Measurements from ENCODE around the gene B3GNT2.
"Not testable (repeated sequence)": the region's sequence is repeated elsewhere in the genome, so short reads cannot be mapped to it uniquely, and the experiment has no call there.

Gene B3GNT2

DNA sequence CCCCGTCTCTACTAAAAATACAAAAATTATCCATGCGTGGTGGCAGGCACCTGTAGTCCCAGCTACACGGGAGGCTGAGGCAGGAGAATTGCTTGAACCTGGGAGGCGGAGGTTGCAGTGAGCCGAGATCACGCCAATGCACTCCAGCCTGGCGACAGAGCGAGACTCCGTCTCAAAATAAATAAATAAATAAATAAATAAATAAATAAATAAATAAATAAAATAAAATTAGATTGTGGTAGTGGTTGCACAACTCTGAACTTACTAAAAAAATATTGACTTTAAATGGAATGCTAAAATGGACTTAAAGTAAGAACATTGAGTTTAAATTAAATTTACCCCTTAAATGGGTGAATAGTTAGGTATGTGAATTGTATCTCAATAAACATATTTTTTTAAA is 35.2 kb upstream of the B3GNT2 start:
- not testable (repeated sequence) for H3K36me3 ChIP-seq (ENCODE audit: insufficient read depth, low read length); H2AFZ ChIP-seq (ENCODE audit: low read length, unreplicated experiment); H3K4me3 ChIP-seq (ENCODE audit: low read depth, low read length); H3K27ac ChIP-seq (ENCODE audit: low read depth, low read length); H3K4me1 ChIP-seq (ENCODE audit: control insufficient read depth, insufficient read depth, low read length, unreplicated experiment); H3K79me2 ChIP-seq (ENCODE audit: control insufficient read depth, insufficient read depth, low read length, unreplicated experiment); H3K27me3 ChIP-seq (ENCODE audit: insufficient read depth, low read length)

DNA sequence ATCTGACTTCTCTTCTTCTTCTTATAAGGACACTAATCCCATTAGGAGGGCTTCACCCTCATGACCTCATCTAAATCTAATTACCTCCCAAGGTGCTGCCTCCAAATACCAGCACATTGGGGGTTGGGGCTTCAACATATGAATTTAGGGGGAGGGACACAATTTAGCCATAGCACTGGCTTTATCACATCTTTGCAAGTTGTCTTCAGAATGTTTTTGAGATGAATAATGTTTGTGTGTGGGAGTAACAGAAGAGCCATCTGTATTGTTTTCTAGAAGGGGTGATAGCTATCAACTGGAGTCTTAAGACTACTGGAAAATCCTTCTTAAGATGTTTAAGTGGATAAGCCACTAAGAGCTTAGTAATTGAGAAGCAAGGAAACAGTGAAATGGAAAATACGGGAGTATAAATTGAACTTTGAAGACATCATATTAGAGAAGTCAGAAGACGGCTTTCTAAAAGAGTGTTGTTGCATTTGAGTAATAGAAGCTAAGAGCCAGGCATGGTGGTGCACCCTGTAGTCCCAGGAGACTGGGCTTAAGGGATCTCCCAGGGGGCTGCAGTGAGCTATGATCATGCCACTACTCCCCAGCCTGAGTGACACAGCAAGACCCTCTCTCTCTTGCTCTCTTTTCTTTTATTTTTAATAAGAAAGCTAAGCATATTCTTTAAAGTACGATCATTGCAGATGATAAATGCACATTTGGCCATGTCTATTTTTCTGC is 32.6 kb upstream of the B3GNT2 start:
- Histone ChIP-seq H3K36me3 (ENCODE audit: insufficient read depth, low read length) (no peaks in the 10 kb centered on the region), H2AFZ (ENCODE audit: low read length, unreplicated experiment) (no peak overlapping the region), H3K79me2 (ENCODE audit: control insufficient read depth, insufficient read depth, low read length, unreplicated experiment) (no peaks in the 10 kb centered on the region), H3K4me3 (ENCODE audit: low read depth, low read length) (no peak overlapping the region), H3K27me3 (ENCODE audit: insufficient read depth, low read length) (no peaks in the 10 kb centered on the region), H3K27ac (ENCODE audit: low read depth, low read length) (no peak overlapping the region), H3K4me1 (ENCODE audit: control insufficient read depth, insufficient read depth, low read length, unreplicated experiment) (no peaks in the 10 kb centered on the region)

DNA sequence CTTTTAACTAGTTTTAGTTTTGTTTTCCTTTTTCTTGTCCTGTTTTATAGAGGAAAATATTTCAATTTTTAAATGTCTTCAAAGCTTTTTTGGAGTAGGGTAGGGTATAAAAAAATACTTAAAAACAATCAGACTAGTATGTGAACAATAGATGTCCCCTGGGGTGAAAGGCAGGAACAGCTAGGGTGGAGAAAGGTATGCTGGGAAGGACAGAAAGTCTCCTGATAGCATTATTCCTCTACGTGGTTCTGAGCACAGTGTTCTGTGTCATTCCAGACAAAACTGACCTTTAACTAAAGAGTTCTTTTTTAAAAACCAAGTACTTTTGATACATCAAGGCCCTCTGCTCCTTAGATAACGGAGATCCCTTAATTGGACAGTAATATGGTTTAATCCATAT is 32.1 kb upstream of the B3GNT2 start:
- no peak overlapping the region for H3K27ac ChIP-seq (ENCODE audit: low read depth, low read length)

DNA sequence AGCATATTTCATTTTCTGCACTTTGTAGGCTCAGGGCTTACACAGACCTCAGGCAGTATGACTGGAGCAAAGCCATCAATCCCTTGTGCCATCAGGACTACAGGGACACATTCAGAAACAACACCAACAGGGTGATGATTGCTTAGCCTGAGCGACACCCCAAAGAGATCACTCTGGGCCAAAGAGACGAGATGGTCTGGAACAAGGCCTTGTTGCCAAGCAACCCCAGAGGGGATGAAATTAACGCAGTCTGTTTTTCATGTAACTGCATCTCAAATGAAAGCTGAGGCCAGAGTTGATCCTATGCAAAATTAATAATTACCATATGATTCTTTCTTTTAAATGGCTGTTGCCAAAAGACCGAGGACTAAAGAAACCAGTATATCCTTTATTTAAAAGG is 20.2 kb upstream of the B3GNT2 start:
- Histone ChIP-seq H3K79me2 (ENCODE audit: control insufficient read depth, insufficient read depth, low read length, unreplicated experiment) (no peaks in the 10 kb centered on the region), H3K27ac (ENCODE audit: low read depth, low read length) (no peak overlapping the region), H3K4me1 (ENCODE audit: control insufficient read depth, insufficient read depth, low read length, unreplicated experiment) (peaks cover 8% of the 10 kb centered on the region), H2AFZ (ENCODE audit: low read length, unreplicated experiment) (no peak overlapping the region), H3K27me3 (ENCODE audit: insufficient read depth, low read length) (no peaks in the 10 kb centered on the region), H3K4me3 (ENCODE audit: low read depth, low read length) (no peak overlapping the region), H3K36me3 (ENCODE audit: insufficient read depth, low read length) (no peaks in the 10 kb centered on the region)

More for the DNA sequence above, 32.1 kb upstream of the B3GNT2 start:
- no peaks in the 10 kb centered on the region for H3K27me3 ChIP-seq (ENCODE audit: insufficient read depth, low read length)
- H3K4me1 ChIP-seq (ENCODE audit: control insufficient read depth, insufficient read depth, low read length, unreplicated experiment) = no peaks in the 10 kb centered on the region
- no peak overlapping the region for H2AFZ ChIP-seq (ENCODE audit: low read length, unreplicated experiment)
- H3K79me2 ChIP-seq (ENCODE audit: control insufficient read depth, insufficient read depth, low read length, unreplicated experiment) = no peaks in the 10 kb centered on the region
- H3K4me3 ChIP-seq (ENCODE audit: low read depth, low read length) = no peak overlapping the region
- H3K36me3 ChIP-seq (ENCODE audit: insufficient read depth, low read length) = no peaks in the 10 kb centered on the region

DNA sequence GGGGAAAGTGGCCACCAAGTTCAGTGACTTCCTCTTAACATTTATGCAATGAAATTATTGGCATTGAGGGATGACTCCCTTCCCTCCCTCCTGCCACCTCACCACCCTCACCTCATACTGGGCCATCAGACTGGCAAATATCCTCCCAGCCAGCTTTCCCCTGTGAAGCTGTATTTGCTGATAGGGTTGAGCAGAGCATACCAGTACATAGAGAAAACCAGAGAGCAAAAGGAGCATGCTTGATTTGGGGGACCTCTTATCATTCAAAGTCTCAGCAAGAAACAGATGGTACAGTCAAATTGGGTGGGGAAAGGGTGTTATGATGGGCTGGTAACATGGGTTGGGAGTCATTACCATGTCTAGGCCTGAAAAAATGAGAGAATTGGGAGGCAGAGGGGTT is 19.1 kb upstream of the B3GNT2 start:
- Histone ChIP-seq H2AFZ (ENCODE audit: low read length, unreplicated experiment) (no peak overlapping the region), H3K79me2 (ENCODE audit: control insufficient read depth, insufficient read depth, low read length, unreplicated experiment) (no peaks in the 10 kb centered on the region), H3K27me3 (ENCODE audit: insufficient read depth, low read length) (no peaks in the 10 kb centered on the region), H3K4me1 (ENCODE audit: control insufficient read depth, insufficient read depth, low read length, unreplicated experiment) (peaks cover 8% of the 10 kb centered on the region), H3K36me3 (ENCODE audit: insufficient read depth, low read length) (no peaks in the 10 kb centered on the region), H3K27ac (ENCODE audit: low read depth, low read length) (no peak overlapping the region), H3K4me3 (ENCODE audit: low read depth, low read length) (no peak overlapping the region)

DNA sequence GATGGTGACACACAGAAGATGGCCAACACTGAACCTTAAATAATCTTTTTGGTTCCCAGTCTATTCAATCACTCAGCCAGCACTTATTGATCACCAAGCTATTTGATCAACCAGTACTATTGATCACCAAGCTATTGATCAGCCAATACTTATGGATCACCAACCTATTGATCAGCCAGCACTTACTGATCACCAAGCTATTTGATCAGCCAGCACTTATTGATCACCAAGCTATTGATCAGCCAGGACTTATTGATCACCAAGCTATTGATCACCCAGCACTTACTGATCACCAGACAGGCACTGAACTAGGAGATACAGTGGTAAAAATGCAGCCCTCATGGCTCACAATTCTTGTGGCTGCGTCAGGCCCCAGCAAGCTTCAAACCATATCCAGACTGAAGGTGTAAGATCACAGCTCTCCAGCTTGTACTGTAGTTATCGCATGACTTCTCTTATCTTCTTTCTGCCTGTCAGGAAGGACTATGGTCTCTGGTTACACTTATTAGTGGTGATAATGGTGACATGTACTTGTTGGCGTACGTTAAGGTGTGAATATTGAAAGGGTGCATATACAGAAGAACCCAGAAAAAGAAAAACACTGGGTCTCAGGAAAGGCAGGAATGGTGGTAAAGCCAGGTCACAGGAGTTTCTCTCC is 18.4 kb upstream of the B3GNT2 start:
- Histone ChIP-seq H3K36me3 (ENCODE audit: insufficient read depth, low read length) (no peaks in the 10 kb centered on the region), H3K27ac (ENCODE audit: low read depth, low read length) (no peak overlapping the region), H3K79me2 (ENCODE audit: control insufficient read depth, insufficient read depth, low read length, unreplicated experiment) (no peaks in the 10 kb centered on the region), H3K4me3 (ENCODE audit: low read depth, low read length) (no peak overlapping the region), H2AFZ (ENCODE audit: low read length, unreplicated experiment) (no peak overlapping the region), H3K27me3 (ENCODE audit: insufficient read depth, low read length) (no peaks in the 10 kb centered on the region), H3K4me1 (ENCODE audit: control insufficient read depth, insufficient read depth, low read length, unreplicated experiment) (peaks cover 1% of the 10 kb centered on the region)

DNA sequence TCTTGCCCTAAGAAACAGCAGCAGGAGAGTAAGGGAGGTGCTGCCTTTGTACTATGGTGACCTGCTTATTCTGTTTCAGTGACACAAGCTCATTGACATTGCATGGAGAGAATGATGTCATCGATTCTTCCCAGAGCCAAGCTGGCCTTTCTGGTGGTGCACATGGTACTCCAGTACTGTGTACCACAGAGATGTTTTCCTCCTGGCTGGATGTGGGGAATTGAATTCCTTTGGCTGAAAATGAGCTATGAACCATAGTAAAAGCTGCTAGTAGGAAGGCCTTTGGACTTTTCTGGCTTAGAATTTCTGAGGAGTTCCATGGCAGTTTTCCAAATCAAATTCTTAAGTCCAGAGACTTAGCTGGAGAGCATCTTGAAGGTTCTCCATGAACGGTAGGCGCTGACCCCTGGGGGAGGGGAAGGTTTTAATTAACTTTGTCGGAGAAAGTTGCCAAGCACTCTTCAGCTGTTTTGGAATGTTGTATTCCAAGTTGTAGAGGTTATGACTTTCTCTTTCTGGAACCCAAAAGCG is 17.1 kb upstream of the B3GNT2 start:
- no peaks in the 10 kb centered on the region for H3K79me2 ChIP-seq (ENCODE audit: control insufficient read depth, insufficient read depth, low read length, unreplicated experiment)
- no peak overlapping the region for H3K27ac ChIP-seq (ENCODE audit: low read depth, low read length)
- H3K27me3 ChIP-seq (ENCODE audit: insufficient read depth, low read length) = no peaks in the 10 kb centered on the region
- no peak overlapping the region for H3K4me3 ChIP-seq (ENCODE audit: low read depth, low read length)
- no peak overlapping the region for H2AFZ ChIP-seq (ENCODE audit: low read length, unreplicated experiment)
- H3K4me1 ChIP-seq (ENCODE audit: control insufficient read depth, insufficient read depth, low read length, unreplicated experiment) = no peaks in the 10 kb centered on the region
- no peaks in the 10 kb centered on the region for H3K36me3 ChIP-seq (ENCODE audit: insufficient read depth, low read length)

DNA sequence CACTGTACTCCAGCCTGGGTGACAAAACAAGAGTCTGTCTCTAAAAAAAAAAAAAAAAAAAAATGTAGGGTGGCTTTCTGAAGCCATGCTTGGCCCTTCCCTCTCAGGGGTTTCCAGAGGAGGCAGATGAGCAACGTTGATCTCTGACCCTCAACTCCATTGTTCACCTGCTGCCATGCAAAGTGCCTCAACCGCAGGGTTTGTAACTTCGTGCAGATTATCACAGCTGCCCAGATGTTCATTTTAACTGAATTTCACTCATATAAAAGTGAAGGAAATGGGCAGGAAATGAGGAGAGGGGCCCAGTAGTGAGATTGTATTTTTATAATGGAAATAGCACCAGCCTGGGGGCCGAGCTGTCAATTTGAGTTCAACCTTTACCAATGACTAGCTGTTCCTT is 14.9 kb upstream of the B3GNT2 start:
- no peak overlapping the region for H3K27ac ChIP-seq (ENCODE audit: low read depth, low read length)
- H3K36me3 ChIP-seq (ENCODE audit: insufficient read depth, low read length) = no peaks in the 10 kb centered on the region
- H2AFZ ChIP-seq (ENCODE audit: low read length, unreplicated experiment) = no peak overlapping the region
- H3K27me3 ChIP-seq (ENCODE audit: insufficient read depth, low read length) = no peaks in the 10 kb centered on the region
- no peak overlapping the region for H3K4me3 ChIP-seq (ENCODE audit: low read depth, low read length)
- H3K4me1 ChIP-seq (ENCODE audit: control insufficient read depth, insufficient read depth, low read length, unreplicated experiment) = no peaks in the 10 kb centered on the region
- H3K79me2 ChIP-seq (ENCODE audit: control insufficient read depth, insufficient read depth, low read length, unreplicated experiment) = no peaks in the 10 kb centered on the region

DNA sequence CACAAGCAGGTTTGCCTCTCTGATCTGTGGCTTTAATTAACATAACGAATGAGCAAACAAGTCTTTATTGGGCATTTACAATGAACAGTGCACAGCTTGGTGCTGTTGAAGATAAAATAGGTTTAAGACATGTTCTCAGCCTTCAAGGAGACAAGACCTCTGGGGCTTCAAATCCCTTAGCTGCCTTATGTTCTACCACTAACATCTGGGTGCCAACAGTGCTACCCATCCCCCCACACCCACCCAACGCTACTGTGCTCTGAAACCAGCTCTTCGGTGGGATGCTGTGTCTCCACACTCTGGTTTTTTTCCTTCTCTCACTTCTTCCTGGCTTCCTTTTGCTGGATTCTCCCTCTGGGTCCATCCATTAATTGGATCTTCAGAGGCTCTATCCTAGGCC is 14.1 kb upstream of the B3GNT2 start:
- no peak overlapping the region for H2AFZ ChIP-seq (ENCODE audit: low read length, unreplicated experiment)
- H3K27me3 ChIP-seq (ENCODE audit: insufficient read depth, low read length) = no peaks in the 10 kb centered on the region
- no peak overlapping the region for H3K27ac ChIP-seq (ENCODE audit: low read depth, low read length)
- no peaks in the 10 kb centered on the region for H3K79me2 ChIP-seq (ENCODE audit: control insufficient read depth, insufficient read depth, low read length, unreplicated experiment)
- H3K4me1 ChIP-seq (ENCODE audit: control insufficient read depth, insufficient read depth, low read length, unreplicated experiment) = no peaks in the 10 kb centered on the region
- no peak overlapping the region for H3K4me3 ChIP-seq (ENCODE audit: low read depth, low read length)
- no peaks in the 10 kb centered on the region for H3K36me3 ChIP-seq (ENCODE audit: insufficient read depth, low read length)

DNA sequence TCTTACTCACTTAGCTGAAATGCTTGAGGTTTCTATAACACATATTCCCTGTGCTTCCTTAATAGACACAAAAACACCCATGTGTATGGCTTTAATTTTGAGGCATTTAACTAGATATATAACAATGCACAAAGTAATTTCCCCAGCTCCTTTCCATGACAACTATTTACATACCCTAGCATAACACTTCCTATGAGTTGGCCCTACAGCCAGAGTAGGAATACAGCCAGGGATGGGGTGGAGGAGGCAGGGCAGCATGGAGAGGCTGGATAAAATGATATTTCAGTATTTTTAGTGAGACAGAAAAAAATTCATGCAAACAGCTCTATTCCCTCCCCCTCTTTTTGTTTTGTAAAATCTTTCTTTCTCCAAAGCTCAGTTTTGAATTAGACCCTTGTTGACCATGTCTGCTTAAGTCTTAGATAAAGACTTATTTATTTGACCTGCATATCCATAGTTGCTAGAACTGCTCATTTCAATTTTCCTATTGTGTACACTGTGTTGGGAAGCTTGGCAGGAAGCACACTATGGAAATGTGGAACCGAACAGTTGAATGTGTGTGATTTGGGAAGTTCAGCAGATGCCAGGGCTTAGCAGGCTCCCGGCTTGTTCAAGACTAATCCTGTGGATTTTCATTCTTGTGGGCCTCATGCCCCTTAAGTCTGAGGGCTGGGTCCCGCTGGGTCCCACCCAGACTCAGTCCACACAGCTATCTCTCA is 11.2 kb upstream of the B3GNT2 start:
- H3K27me3 ChIP-seq (ENCODE audit: insufficient read depth, low read length) = no peaks in the 10 kb centered on the region
- no peaks in the 10 kb centered on the region for H3K4me1 ChIP-seq (ENCODE audit: control insufficient read depth, insufficient read depth, low read length, unreplicated experiment)
- no peaks in the 10 kb centered on the region for H3K79me2 ChIP-seq (ENCODE audit: control insufficient read depth, insufficient read depth, low read length, unreplicated experiment)
- H3K27ac ChIP-seq (ENCODE audit: low read depth, low read length) = no peak overlapping the region
- H3K36me3 ChIP-seq (ENCODE audit: insufficient read depth, low read length) = no peaks in the 10 kb centered on the region
- no peak overlapping the region for H2AFZ ChIP-seq (ENCODE audit: low read length, unreplicated experiment)
- no peak overlapping the region for H3K4me3 ChIP-seq (ENCODE audit: low read depth, low read length)

Measured in ACC112 (cell line).